H9 (cell line): ENCODE data around the gene HP. TPM values are rescaled to one million over a fixed set of nuclear protein-coding genes. Genes with fewer than 3 reads are reported as not detected.

Experiments used
- DNase-seq: peaks from one replicate; pipeline ENCODE4 v3.0.0-alpha.2; 2017
- H2AFZ ChIP-seq: one replicate; pipeline ENCODE4 v1.6.1; 2013; ENCODE audit warnings: mild to moderate bottlenecking, low read length, control low read depth, moderate library complexity
- H2AK5ac ChIP-seq: 2 replicates; pipeline ENCODE4 v1.6.1; 2013; ENCODE audit warnings: low read length, control low read depth, mixed read lengths; ENCODE audit not compliant: insufficient read length
- H2BK120ac ChIP-seq: one replicate; pipeline ENCODE4 v1.6.1; 2013; ENCODE audit warnings: low read depth, mild to moderate bottlenecking, low read length, control low read depth, inconsistent platforms; ENCODE audit not compliant: poor library complexity, severe bottlenecking
- H2BK12ac ChIP-seq: 2 replicates; pipeline ENCODE4 v1.6.1; 2013; ENCODE audit warnings: low read length, control low read depth, mixed read lengths, low read depth; ENCODE audit not compliant: insufficient read length
- H2BK15ac ChIP-seq: 2 replicates; pipeline ENCODE4 v1.6.1; 2013; ENCODE audit warnings: low read depth, low read length, control low read depth
- H2BK20ac ChIP-seq: one replicate; pipeline ENCODE4 v1.6.1; 2013; ENCODE audit warnings: low read depth, mild to moderate bottlenecking, low read length, control low read depth, inconsistent platforms; ENCODE audit not compliant: poor library complexity, severe bottlenecking
- H2BK5ac ChIP-seq: 2 replicates; pipeline ENCODE4 v1.6.1; 2013; ENCODE audit warnings: low read length, control low read depth, mixed read lengths; ENCODE audit not compliant: insufficient read length
- H3K14ac ChIP-seq: 2 replicates; pipeline ENCODE4 v1.6.1; 2013; ENCODE audit warnings: low read length, control low read depth; ENCODE audit not compliant: insufficient read depth
- H3K18ac ChIP-seq: 2 replicates; pipeline ENCODE4 v1.6.1; 2013; ENCODE audit warnings: low read depth, mild to moderate bottlenecking, mixed read lengths, low read length, control low read depth; ENCODE audit not compliant: insufficient read length
- H3K23ac ChIP-seq: 2 replicates; pipeline ENCODE4 v1.6.1; 2013; ENCODE audit warnings: low read length, control low read depth, mixed read lengths, low read depth; ENCODE audit not compliant: insufficient read length
- H3K23me2 ChIP-seq: 2 replicates; pipeline ENCODE4 v1.6.1; 2013; ENCODE audit warnings: low read depth, mild to moderate bottlenecking, mixed read lengths, low read length, control low read depth; ENCODE audit not compliant: insufficient read length, poor library complexity, severe bottlenecking
- H3K27ac ChIP-seq: 2 replicates; pipeline ENCODE4 v1.5.1; 2013; ENCODE audit warnings: low read length, control low read depth, mixed read lengths, low read depth; ENCODE audit not compliant: insufficient read length
- H3K27me3 ChIP-seq: 2 replicates; pipeline ENCODE4 v1.6.1; 2013; ENCODE audit warnings: low read length, control low read depth, inconsistent platforms; ENCODE audit not compliant: insufficient read depth
- H3K4ac ChIP-seq: 2 replicates; pipeline ENCODE4 v1.6.1; 2013; ENCODE audit warnings: low read depth, mild to moderate bottlenecking, control low read depth, inconsistent platforms, low read length, moderate library complexity
- H3K4me1 ChIP-seq: 2 replicates; pipeline ENCODE4 v1.6.1; 2013; ENCODE audit warnings: low read length, control low read depth, inconsistent platforms; ENCODE audit not compliant: insufficient read depth
- H3K4me2 ChIP-seq: 2 replicates; pipeline ENCODE4 v1.6.1; 2013; ENCODE audit warnings: low read length, control low read depth, mixed read lengths; ENCODE audit not compliant: insufficient read length, insufficient read depth
- H3K56ac ChIP-seq: 2 replicates; pipeline ENCODE4 v1.6.1; 2013; ENCODE audit warnings: low read depth, mild to moderate bottlenecking, mixed read lengths, low read length, control low read depth; ENCODE audit not compliant: insufficient read length
- H3K79me1 ChIP-seq: 2 replicates; pipeline ENCODE4 v1.6.1; 2013; ENCODE audit warnings: low read depth, mild to moderate bottlenecking, moderate library complexity, low read length, control low read depth, inconsistent platforms; ENCODE audit not compliant: insufficient read depth, poor library complexity, severe bottlenecking
- H3K79me2 ChIP-seq: 2 replicates; pipeline ENCODE4 v1.6.1; 2013; ENCODE audit warnings: low read length, control low read depth, inconsistent platforms; ENCODE audit not compliant: insufficient read depth
- H3K9ac ChIP-seq: 2 replicates; pipeline ENCODE4 v1.6.1; 2013; ENCODE audit warnings: low read length, control low read depth, mixed read lengths; ENCODE audit not compliant: insufficient read length; ENCODE audit errors: extremely low read depth
- H3K9me3 ChIP-seq: one replicate; pipeline ENCODE4 v1.6.1; 2013; ENCODE audit warnings: low read depth, low read length, inconsistent platforms; ENCODE audit not compliant: control insufficient read depth
- H3T11ph ChIP-seq: one replicate; pipeline ENCODE4 v1.6.1; 2013; ENCODE audit warnings: mild to moderate bottlenecking, low read length, control low read depth, inconsistent platforms
- H4K20me1 ChIP-seq: one replicate; pipeline ENCODE4 v1.6.1; 2013; ENCODE audit not compliant: control insufficient read depth, insufficient read length, insufficient read depth
- H4K5ac ChIP-seq: 2 replicates; pipeline ENCODE4 v1.6.1; 2013; ENCODE audit warnings: low read depth, mild to moderate bottlenecking, mixed read lengths, low read length, control low read depth; ENCODE audit not compliant: insufficient read length
- H4K8ac ChIP-seq: replicated peaks from 2 replicates; pipeline ENCODE4 v1.6.1; 2013; ENCODE audit warnings: low read length, control low read depth, mixed read lengths, low read depth; ENCODE audit not compliant: insufficient read length
- H4K91ac ChIP-seq: 2 replicates; pipeline ENCODE4 v1.6.1; 2013; ENCODE audit warnings: low read depth, mild to moderate bottlenecking, moderate library complexity, mixed read lengths, low read length, control low read depth; ENCODE audit not compliant: insufficient read length
- H3K27ac Mint-ChIP-seq, 3 experiments: 2 replicates in 2 of 3; 3 replicates in 1 of 3; pipeline ENCODE4 v1.8.0; 2020 to 2021; ENCODE audit warnings: mixed read lengths in 3 of 3, mild to moderate bottlenecking in 1 of 3, moderate library complexity in 1 of 3
- H3K27me3 Mint-ChIP-seq: 2 replicates; pipeline ENCODE4 v1.8.0; 2021; ENCODE audit warnings: low read depth, mild to moderate bottlenecking, moderate library complexity, mixed read lengths
- H3K36me3 Mint-ChIP-seq, 3 experiments: 2 replicates in 2 of 3; 3 replicates in 1 of 3; pipeline ENCODE4 v1.8.0; 2020 to 2021; ENCODE audit warnings: low read depth in 3 of 3, mixed read lengths in 3 of 3; ENCODE audit not compliant: insufficient read depth in 1 of 3
- H3K4me1 Mint-ChIP-seq, 2 experiments: 2 replicates each; pipeline ENCODE4 v1.8.0; 2020; ENCODE audit warnings: mixed read lengths in 2 of 2
- H3K4me3 Mint-ChIP-seq, 2 experiments: 2 replicates in 1 of 2; 3 replicates in 1 of 2; pipeline ENCODE4 v1.8.0; 2020 to 2021; ENCODE audit warnings: mild to moderate bottlenecking in 2 of 2, mixed read lengths in 2 of 2, moderate library complexity in 1 of 2
- H3K9me3 Mint-ChIP-seq, 2 experiments: 2 replicates in 1 of 2; 3 replicates in 1 of 2; pipeline ENCODE4 v1.8.0; 2020; ENCODE audit warnings: mild to moderate bottlenecking in 2 of 2, mixed read lengths in 2 of 2, moderate library complexity in 1 of 2
- CTCF ChIP-seq: fragments of 200-600 bp; sonication (generic); conservative IDR thresholded peaks from 3 replicates; pipeline ENCODE4 v1.8.0; 2021; ENCODE audit warnings: antibody characterized with exemption, mild to moderate bottlenecking
- WGBS: extraction: QIAGEN DNeasy Blood & Tissue Kit; methylation state at CpG from one replicate; pipeline ENCODE4 v1.1.7; 2013; ENCODE audit warnings: missing lambda C conversion rate, low lambda C conversion rate, mixed read lengths; ENCODE audit not compliant: insufficient read length; ENCODE audit errors: extremely low coverage; 5-methylcytosine and 5-hydroxymethylcytosine counted together
- total RNA-seq: library from RNA; stranded (reverse); gene quantifications from 2 replicates; pipeline ENCODE4 v1.2.1, GENCODE V29; 2021

HP gene
- total RNA-seq, 1 experiment from 2014 or later = not detected

GRCh38 chr16:72021043-72021442, 33.3 kb upstream of the HP start:
- H3K9me3 ChIP-seq = no peaks in the 10 kb centered on the region
- TF ChIP-seq CTCF = peak; percentile 81
- Mint-ChIP-seq H3K27me3 (no peaks in the 10 kb centered on the region), H3K4me1 (no peaks in the 10 kb centered on the region), H3K4me3 (no peak overlapping the region; a peak in 1 of 5 replicates), H3K9me3 (no peaks in the 10 kb centered on the region; a peak in 1 of 5 replicates), H3K36me3 (peaks cover 22 to 59% (median 55%) of the 10 kb centered on the region in 3 experiments; a peak in 6 of 7 replicates), H3K27ac (no peak overlapping the region)
- H3K23ac ChIP-seq = no peak overlapping the region
- H3K18ac ChIP-seq = no peak overlapping the region
- no peak overlapping the region for H3K4me2 ChIP-seq
- no peak overlapping the region for H4K8ac ChIP-seq
- H2BK120ac ChIP-seq = no peak overlapping the region
- H3K79me1 ChIP-seq = no peaks in the 10 kb centered on the region
- no peak overlapping the region for H4K91ac ChIP-seq
- no peak overlapping the region for H4K5ac ChIP-seq
- H2BK15ac ChIP-seq = no peak overlapping the region
- H3K56ac ChIP-seq = no peak overlapping the region
- no CpG with 5 or more reads among the region's 15 CpGs for WGBS
- no peaks in the 10 kb centered on the region for H4K20me1 ChIP-seq
- no peak overlapping the region for H3K4ac ChIP-seq
- H3T11ph ChIP-seq = no peak overlapping the region
- no peak overlapping the region for H2AFZ ChIP-seq
- no peak overlapping the region for H2BK5ac ChIP-seq
- H3K27ac ChIP-seq = no peak overlapping the region
- no peaks in the 10 kb centered on the region for H3K23me2 ChIP-seq
- H2BK20ac ChIP-seq = no peak overlapping the region
- no peaks in the 10 kb centered on the region for H3K79me2 ChIP-seq
- H2AK5ac ChIP-seq = no peak overlapping the region
- no peaks in the 10 kb centered on the region for H3K27me3 ChIP-seq
- H3K14ac ChIP-seq = no peak overlapping the region
- no peak overlapping the region for H2BK12ac ChIP-seq
- H3K4me1 ChIP-seq = no peaks in the 10 kb centered on the region
- H3K9ac ChIP-seq = no peak overlapping the region
- peak; percentile 80 for DNase-seq
